Measurements from ENCODE around the gene CTSF. TPM values are rescaled to one million over a fixed set of nuclear protein-coding genes. Genes with fewer than 3 reads are reported as not detected.
"Not testable (repeated sequence)": the region's sequence is repeated elsewhere in the genome, so short reads cannot be mapped to it uniquely, and the experiment has no call there.

The CTSF gene
- total RNA-seq, 1 donor from 2014 or later, result 45.5 TPM

DNA sequence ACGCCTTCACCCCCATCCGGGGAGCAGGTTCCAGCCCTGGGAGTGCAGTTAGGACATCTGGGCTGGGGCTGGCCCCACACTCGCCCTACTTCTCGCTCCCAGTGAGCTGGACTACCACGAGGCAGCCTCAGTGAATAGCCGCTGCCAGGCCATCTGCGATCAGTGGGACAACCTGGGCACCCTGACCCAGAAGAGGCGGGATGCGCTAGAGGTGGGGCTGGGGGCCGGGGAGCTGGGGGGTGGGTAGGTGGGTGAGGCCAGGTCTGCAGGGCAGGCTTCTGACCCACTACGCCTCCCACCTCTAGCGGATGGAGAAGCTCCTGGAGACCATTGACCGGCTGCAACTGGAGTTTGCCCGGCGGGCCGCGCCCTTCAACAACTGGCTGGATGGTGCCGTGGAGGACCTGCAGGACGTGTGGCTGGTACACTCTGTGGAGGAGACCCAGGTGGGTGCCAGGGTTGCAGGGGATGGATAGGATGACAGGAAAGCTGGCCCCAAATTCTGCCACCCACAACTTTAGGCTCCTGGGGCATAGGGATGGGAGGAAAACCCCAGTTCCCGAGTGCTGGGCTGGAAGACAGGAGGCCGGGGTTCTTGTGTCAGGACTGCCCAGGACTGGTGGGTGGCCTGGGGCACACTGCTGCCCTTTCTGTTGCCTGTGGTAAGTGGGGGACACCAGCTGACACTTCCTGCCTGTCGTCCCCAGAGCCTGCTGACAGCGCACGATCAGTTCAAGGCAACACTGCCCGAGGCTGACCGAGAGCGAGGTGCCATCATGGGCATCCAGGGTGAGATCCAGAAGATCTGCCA is 8.3 kb downstream of the CTSF start:
- no peak for DNase-seq (ENCODE audit: low spot score)
- peak; percentile 16 for ATAC-seq

DNA sequence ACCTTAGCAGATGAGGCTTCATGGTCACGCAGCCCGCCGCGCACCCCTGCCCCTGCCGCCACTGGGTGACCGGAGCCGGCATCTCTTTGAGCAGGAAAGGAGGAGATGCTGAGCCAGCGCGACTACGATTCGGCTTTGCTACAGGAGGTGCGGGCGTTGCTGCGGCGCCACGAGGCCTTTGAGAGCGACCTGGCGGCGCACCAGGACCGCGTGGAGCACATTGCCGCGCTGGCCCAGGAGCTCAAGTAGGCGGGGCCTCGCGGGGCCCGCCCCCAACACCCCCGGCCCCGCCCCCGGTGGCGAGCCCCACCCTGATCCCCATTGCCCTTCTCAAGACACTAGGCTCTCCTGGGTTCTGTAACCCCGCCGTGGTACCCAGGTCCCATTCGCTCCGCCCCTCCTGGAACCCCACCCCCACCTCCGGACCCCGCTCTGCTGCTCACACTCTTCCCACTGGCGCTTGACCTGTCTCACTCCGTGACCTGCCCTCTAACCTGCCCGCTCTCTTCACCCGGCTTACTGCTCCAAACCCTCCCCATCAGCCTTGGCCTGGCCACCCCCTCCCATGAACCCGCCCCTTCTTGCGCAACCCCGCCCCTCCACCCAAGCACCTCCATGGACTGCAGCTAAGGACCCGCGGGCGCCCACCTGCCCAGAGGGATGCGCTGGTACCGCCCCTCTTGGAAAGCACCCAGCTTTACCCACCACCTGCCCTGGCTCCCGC is 9.1 kb downstream of the CTSF start:
- DNase-seq (ENCODE audit: low spot score) (no peak), ATAC-seq (peak; percentile 42)

DNA sequence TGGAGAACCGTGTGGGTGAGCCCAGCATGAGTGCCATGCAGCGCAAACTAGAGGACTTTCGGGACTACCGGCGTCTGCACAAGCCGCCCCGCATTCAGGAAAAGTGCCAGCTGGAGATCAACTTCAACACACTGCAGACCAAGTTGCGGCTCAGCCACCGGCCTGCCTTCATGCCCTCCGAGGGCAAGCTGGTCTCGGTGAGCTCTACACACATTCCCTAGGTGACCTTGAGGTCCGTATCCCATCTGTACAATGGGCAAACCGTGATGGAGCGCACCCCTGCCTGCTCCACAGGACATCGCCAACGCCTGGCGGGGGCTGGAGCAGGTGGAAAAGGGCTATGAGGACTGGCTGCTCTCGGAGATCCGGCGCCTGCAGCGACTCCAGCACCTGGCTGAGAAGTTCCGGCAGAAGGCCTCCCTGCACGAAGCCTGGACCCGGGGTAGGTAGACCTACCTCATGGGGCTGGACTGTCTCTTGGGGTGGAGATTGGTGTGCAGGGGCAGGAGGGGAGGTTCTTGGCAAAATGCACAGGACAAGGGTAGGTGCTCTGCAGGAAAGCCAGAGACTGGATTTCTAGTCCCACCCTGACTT is 10.6 kb downstream of the CTSF start:
- no peak for DNase-seq (ENCODE audit: low spot score)
- no peak for ATAC-seq

DNA sequence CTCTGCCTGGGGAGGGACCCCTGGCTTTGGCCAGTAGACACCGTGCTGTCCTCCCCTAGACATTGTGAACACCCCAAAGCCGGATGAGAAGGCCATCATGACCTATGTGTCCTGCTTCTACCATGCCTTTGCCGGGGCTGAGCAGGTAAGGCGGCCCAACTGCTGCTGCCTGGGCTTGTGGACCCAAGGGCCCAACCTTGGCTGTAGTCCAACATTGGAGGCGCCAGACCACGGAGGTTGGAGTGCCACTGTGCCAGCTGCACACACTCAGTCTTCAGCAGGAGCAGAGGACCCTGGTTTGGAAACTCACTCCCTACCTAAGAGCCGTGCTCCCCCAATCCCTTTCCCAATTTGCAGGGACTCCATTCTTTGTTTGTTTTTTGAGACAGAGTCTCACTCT is 12.3 kb downstream of the CTSF start:
- DNase-seq (ENCODE audit: low spot score) (no peak), ATAC-seq (no peak)

DNA sequence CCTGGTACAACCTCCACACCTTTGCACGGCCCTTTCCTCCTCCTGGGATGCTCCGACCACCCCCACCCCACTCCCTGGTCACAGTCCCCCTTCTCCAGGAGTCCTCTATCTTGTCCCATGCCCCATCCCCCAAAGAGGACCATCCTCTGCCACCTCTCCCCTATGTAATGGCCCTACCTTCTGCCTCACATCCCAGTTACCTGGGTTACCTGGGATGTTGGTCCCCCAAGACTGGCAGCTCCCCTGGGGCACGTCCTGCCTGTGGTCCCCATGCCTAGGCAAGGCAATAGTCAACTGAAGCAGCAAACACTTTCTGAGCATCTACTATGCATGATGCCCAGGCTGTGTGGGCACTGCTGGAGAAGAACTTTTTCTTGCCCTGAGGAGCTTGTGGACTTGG is 13.0 kb downstream of the CTSF start:
- ATAC-seq, result no peak
- no peak for DNase-seq (ENCODE audit: low spot score)

DNA sequence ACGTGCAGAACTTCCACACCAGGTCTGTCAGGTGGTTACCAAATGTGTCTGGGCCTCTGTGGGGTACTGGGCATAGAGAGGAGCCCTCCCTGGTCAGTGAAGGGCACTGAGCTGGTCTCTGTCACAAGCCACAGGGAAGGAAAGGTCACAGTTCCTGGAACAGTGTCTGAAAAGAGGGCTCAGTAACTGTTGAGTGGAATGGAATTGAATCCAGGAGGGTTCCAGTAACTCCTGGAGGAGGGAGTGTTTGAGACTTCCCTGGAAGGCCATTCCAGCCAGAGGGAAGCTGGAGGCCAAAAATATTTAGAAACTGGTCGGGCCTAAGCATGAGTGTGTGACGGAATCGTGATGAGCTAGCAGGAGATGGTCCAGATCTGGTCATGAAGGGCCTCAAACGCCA is 13.8 kb downstream of the CTSF start:
- ATAC-seq (no peak), DNase-seq (ENCODE audit: low spot score) (no peak)

DNA sequence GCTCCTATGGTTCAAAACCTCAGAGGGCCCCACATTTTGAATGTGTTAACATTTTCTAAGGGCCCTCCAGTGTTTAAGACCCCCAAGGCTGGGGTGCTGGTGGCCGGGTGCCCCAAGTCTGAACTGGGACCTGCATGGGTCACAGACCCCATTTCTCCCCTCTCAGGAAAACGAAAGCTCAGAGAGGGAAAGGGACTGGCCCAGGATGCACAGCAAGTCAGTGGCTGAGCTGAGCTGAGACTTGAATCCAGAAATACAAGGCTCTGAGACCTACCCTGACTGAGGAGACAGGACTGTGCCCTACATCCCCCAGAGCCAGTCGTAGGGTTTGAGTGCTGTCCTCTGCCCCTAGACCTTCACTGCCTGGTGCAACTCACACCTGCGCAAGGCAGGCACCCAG is 17.5 kb downstream of the CTSF start:
- ATAC-seq (no peak), DNase-seq (ENCODE audit: low spot score) (no peak)

DNA sequence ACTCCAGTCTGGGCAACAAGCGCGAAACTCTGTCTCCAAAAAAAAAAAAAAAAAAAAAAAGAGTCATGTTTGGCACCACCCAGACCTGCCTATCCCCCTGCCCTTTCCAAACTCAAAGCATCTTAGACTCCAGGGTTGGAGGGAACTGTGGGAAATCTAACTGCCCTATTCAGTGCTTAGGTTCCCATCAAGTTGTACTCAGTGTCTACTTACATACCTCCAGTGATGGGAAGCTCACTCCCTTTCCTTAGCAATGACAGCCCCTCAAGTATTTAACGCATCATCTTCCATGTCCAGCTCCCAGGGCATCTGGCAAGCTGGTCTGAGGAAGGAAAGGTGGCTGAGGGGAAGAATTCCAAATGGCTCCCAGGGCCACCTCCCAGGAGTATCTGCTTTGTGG is 18.7 kb downstream of the CTSF start:
- no peak for ATAC-seq
- DNase-seq (ENCODE audit: low spot score), result no peak

DNA sequence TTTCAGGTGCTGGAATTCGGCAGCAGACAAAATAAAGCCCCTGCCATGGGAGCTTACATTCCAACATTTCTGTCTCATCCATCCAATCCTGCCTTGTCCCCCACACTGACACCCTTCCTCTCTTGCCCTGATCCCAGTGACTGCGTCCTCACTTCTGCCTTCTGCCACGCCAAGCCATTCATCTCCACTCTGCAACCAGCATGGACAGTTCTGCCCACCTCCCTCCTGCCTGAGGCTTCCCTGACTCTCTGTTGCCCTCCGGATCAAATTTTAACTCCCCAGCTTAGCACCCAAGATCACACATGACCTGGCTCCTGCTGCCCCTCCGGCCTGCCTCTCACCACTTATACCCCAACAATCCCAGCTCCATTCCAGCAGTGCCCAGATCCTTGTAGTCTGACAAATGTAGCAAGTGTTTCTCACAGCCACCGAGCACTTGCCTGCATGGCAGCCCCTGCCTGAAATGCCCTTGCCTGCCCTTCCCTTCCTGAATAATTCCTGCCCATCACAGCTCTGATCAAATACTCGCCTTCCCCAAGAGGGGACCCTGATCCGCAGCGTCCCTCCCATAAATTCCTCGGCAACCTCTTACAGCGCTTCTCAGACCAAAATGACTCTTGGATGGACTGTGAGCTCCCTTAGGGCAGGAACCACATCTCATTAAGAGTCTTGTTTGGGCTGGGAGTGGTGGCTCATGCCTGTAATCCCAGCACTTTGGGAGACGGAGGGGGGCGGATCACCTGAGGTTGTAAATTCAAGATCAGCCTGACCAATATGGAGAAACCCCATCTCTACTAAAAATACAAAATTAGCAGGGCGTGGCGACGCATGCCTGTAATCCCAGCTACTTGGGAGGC is 19.4 kb downstream of the CTSF start:
- ATAC-seq, result no peak
- DNase-seq (ENCODE audit: low spot score), result no peak

DNA sequence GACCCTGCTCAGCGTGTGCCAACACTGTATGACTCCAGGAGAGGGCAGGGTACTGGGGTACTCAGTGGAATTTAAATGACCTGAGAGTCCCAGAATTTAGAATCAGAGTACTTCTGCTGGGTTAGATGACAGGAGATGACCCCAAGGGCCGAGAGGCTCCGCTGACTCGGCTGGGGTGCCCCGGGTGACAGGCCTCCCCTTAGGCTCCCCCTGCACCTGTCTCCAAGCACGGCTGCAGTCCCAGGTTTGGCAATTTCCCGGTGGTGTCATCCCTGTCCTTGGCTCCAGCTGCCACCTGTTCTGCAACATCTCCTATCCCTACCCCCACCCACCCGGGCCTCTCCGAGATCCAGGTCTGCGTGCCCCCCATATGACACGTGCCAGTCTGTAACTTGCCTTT is 20.4 kb downstream of the CTSF start:
- no peak for ATAC-seq
- DNase-seq (ENCODE audit: low spot score), result no peak

DNA sequence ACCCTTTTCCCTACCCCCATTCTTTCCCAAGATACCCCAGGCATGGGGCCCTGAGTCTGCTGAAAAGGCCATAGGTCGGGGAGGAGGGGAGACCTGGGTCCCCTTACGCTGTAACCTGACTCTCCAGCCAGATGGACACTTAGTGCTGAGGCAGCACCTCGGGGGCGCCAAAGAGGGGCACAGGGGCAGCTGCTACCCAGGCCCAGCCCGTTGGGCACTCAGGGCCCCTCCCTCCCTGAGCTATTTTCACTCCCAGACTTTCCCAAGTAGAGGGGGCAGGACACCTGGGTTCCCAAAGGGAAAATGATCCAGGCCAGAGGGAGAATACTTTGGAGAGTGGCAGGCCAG is 20.8 kb downstream of the CTSF start:
- no peak for DNase-seq (ENCODE audit: low spot score)
- ATAC-seq, result no peak

DNA sequence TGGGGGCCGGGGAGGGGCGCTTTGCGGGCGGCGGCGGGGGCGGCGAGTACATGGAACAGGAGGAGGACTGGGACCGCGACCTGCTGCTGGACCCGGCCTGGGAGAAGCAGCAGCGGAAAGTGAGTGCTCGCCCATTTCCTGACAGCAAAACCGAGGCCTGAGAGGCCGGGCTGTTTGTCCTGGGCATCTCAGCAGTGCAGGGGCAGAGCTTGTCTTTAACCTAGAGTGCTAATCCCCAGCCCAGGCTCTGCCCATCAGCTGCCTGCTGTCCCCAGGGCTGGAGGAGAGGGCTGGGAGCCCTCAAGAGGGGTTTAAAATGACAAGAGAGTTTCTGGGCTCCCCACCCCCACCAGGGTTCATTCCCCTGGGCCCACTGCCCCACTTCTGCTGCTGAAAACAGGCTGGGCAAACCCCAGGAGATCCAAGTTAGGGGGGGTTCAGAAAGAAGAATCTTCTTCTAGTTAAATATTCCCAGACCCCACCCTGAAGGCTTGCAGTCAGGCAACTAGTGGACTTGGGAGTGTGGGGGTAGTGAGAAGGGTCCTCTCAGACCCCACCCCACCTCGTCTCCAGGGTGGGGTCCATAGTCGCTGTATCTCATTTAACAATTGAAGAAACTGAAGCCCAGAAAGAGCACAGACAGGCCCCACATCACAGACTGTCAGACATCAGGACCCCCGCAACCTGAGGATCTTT is 21.3 kb downstream of the CTSF start:
- DNase-seq (ENCODE audit: low spot score) (no peak), ATAC-seq (no peak)

DNA sequence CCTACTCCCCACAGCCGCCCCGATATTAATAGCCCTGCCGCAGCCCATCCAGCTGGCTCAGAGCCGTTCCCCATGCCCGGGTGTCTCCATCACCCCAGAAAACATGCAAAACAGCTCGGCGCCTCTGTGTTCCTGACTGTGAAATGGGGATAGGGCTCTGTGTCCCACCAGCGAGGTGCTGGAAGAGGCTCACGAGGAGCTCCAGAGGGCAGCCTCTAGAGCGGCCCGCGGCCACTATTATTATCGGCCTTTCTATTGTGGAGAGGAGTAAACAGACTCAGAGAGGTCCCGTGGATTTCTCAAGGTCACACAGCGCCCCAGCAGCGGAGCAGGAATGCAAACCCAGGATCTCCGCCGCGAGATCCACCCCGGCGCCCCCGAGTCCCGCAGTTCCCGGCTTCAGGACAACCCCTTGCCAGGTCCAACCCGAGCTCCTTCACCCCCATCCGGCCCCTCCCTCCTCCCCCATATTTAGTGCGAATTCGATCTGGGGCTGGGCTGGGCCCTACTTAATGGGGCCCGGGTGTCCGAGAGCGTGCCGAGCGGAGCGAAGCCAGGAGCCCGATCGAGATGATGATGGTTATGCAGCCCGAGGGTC is 21.9 kb downstream of the CTSF start, which contains the start of gene ACTN3:
ACTN3 (plus strand) TSS at position 536 of the 598 bp plus-strand sequence; CDS start at position 571, 35 bp downstream.
- ATAC-seq (no peak), DNase-seq (ENCODE audit: low spot score) (no peak)

DNA sequence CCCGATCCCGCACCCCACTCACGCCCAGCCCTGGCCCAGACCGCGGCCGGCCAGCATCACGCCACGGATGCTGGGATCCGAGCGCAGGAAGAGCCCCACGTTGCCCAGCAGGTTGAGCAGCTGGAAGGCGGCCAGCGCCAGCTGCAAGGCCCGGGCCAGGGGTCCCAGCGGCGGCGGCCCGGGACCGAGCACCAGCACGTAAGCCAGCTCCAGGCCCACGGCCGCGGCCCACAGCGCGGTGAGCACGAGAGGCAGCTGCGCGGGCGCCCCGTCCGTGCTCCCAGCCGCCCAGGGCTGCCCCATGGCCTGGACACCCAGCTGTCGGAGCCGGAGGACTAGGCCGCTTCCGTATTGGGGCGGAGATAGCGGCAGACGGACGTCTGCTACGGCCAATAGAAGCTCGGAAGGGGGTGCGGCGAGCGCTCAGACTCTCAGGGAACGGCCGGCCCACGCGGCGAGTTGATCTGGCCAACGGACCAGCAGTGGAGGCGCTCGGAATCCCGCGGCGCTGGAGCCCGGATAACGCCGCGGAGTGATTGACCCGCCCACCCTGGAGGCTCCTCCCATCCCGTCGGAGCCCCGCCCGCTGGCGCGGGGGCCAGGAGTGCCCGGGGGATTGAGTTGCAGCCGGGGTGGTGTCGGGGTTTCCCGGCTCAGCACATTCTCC is 22.6 kb downstream of the CTSF start, which contains the start of gene ZDHHC24:
ZDHHC24 (minus strand) TSS at position 348 of the 667 bp plus-strand sequence; CDS start at position 303, 45 bp downstream.
- DNase-seq (ENCODE audit: low spot score) (peak; percentile 99), ATAC-seq (peak; percentile 97)

DNA sequence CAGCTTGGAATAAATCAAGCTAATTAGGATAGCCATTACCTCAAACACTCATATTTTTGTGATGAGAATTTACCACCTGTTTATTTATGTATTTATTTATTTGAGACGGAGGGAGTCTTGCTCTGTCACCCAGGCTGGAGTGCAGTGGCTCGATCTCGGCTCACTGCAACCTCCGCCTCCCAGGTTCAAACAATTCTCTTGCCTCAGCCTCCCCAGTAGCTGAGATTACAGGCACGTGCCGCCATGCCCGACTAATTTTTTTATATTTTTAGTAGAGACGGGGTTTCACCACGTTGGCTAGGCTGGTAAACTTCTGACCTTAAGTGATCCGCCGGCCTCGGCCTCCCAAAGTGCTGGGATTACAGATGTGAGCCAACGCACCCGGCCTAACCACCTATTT is 23.5 kb downstream of the CTSF start:
- not testable (repeated sequence) for ATAC-seq; DNase-seq (ENCODE audit: low spot score)

DNA sequence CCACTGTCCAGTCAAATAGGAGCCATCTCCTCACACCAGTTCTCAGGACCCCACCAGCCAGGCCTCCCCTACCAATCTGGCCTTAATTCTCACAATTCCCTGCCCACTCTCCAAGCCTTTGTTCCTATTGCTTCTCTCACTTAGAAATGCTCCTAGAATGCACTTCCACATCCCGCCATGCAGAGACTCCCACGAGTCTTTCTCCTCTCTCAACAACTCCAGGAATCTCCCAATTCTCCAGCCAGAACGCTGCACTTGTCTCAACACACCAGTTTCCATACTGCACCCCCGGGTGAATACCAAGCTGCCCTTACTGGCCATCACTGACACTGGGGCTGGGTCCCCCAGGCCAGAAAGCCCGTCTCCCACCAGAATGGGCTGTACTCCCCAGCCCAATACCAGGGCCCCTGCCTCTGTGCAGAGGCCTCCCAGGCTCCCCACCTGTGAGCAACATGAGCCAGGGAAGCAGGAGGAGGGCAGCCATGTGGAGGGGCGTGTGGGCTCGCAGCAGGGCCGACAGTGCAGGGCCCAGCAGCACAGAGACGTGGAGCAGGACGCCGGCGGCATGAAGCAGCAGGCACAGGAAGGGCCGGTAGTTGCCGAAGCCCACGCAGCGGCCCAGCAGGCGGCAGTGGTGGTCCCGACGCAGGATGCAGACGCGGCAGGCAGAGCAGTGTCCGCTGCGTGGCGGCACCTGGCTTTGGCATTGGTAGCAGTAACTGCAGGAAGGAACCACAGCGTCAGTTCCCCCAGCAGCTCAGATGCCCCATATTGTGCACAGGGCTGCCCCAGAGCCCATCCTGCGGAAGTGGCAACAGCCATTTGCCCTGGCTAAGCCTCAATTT is 24.9 kb downstream of the CTSF start:
- ATAC-seq (no peak), DNase-seq (ENCODE audit: low spot score) (no peak)

DNA sequence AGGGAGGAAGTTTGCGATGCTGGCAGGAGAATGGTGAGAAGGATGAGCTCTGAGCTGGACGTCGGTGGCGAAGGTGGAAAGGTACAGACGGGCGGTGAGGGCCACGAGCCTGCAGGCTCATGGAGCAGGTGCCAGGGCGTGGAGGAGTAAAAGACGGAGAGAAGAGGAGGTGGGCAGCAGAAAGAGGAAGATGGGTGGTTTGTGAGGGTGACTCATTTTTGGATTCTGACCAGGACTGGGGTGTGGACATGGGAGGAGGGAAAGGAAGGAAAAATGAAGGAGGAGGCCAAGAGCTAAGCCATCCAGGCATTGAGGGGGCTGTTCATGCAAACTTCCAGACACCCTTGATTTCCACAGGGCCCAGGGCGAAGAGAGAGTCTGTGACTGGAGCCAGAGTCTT is 26.0 kb downstream of the CTSF start:
- DNase-seq (ENCODE audit: low spot score), result no peak
- ATAC-seq, result no peak

DNA sequence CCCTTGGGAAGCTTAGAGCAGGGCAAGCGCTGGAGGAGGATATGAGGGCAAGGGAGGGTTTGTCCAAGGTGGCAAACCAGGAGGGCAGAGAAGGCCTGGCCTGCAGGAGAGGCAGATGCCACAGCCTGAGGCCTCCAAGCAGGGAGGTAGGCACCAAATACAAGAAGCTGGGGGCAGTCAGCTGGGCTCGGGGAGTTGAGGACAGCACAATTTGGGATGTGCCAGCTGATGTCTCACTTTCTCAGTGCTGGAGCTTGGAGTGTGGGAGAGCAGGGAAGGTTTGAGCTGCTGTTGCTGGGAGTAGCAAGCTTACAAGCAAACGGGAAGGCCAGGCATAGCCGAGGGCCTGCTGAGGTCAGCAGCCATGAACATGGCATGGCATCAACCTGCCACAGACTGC is 26.5 kb downstream of the CTSF start:
- DNase-seq (ENCODE audit: low spot score), result no peak
- no peak for ATAC-seq
